HTERT RPE-1 (cell line): ENCODE measurements around the gene DNAJB8.

Experiments used
- in situ Hi-C: fragments of 300-500 bp; cut with MboI; formaldehyde crosslinking; loops from 4 replicates; pipeline ENCODE4 v1.14.3; 2020; ENCODE audit warnings: low sequenced_read_pairs

The DNAJB8 gene

DNA sequence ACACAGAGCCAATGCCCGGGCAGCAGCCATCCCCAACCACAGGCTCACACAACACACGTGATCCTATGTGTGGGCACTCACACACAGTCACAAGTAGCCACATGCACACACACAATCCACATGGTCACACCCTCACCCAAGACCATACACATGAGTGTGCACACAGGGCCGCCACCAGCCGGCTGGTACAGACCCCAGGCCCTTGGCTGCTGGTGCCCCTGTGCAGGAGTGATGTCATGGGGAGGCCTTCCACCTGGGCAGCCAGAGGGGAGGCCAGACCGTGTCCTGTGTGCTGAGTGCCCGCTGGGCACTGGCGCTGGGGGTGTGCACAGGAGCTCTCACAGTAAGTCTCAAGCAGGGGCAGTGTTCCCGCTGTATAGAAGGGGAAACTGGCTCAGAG, 36.9 kb downstream of the DNAJB8 start:
- in situ Hi-C loops = loop anchor here (25.0 kb wide), 1 partner anchor 158 kb away; no protein-coding TSS in a partner anchor

DNA sequence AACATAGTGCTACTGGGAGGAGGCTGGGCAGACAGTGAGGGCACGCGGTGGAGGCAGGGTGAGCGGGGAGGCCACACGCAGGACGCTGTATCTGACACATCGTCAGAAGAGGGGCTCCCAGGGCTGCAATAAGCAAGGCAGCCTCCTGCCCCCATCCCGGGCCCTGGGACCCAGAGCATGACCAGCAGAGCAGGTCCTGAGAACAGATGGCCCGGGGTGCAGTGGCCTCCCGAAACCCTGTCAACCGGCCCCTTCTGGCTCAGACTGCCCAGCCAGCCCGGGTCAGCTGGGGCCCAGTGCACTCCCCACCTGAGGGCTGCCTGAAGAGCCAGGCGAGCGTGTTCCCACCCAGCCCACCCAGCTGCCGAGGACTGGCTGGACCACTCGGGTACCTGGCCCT, 37.4 kb downstream of the DNAJB8 start:
- in situ Hi-C loops = loop anchor here (25.0 kb wide), 1 partner anchor 158 kb away; no protein-coding TSS in a partner anchor

DNA sequence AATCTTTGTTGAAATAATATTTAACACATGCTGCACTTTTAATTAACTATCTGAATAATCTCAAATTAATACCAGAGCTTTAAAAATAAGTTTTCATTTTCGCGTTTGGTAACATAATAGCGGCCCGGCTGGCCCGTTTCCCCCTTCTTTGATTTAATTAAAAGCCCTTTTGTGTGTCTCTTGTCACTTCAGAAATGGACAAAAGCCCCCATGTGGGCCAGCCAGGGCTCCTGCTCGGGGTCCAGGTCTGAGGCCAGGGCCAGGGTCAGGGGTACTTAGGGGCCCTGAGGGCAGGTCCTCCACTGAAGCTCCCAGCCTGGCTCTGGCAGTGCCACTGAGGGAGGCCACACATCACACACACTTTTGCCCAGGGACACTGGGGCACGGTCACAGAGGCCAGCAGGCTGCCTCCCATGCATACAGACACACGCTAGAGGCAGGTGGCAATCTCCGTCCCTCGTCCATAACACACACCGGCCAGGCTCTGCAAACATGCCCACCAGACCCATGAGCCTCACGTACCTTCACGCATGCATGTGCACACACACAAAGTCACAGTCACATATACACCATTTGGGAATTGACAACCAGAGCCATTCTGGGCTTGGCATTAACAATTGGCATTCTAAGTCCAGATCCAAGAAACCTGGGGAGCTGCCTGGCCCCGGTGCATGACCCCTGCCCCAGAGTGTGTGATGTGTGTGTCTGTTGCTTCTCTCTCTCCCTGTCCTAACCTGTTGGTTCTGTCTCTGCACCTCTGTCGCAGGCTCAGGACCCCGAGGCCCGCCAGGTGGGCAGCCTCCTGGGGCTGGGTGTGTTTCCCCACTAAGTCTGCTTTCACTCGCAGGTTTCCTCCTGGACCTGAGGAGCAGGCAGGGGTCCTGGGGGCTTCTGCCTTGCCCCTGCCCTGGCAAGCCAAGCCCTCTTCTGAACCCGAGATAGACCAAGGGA, 38.5 kb downstream of the DNAJB8 start:
- in situ Hi-C loops = loop anchor here (25.0 kb wide), 1 partner anchor 159 kb away; no protein-coding TSS in a partner anchor

DNA sequence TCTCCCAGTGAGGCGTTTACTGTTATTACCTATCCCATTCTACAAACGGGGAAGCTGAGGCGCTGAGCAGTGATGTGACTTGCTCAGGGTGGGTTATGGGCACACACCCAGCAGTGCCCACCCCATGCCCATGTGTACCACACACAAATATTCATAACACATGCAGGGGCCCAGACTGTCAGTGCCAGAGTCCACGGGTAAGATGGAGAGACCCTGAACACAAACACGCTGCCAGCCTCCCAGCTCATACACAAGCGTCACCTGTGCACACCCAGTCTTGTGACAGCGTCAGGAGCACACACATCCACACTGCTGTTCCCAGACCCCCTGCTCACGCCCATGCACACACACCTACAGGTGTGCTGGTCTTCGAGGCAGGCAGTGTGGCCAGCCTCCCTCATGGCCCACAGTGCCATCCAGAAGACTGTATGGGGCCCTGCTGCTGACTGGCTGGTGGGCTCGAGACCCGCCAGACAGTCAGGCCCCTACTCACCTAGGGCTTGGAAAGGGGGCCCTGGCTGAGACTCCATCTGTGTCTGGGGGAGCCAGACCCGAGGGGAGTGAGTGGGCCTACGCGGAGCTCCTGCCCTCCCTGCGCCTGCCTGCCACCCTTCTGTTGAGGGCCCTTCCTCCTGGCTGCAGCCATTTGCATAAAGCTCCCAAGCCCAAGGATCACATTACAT, 39.4 kb downstream of the DNAJB8 start:
- in situ Hi-C loops = loop anchor here (25.0 kb wide), 1 partner anchor 160 kb away; no protein-coding TSS in a partner anchor

DNA sequence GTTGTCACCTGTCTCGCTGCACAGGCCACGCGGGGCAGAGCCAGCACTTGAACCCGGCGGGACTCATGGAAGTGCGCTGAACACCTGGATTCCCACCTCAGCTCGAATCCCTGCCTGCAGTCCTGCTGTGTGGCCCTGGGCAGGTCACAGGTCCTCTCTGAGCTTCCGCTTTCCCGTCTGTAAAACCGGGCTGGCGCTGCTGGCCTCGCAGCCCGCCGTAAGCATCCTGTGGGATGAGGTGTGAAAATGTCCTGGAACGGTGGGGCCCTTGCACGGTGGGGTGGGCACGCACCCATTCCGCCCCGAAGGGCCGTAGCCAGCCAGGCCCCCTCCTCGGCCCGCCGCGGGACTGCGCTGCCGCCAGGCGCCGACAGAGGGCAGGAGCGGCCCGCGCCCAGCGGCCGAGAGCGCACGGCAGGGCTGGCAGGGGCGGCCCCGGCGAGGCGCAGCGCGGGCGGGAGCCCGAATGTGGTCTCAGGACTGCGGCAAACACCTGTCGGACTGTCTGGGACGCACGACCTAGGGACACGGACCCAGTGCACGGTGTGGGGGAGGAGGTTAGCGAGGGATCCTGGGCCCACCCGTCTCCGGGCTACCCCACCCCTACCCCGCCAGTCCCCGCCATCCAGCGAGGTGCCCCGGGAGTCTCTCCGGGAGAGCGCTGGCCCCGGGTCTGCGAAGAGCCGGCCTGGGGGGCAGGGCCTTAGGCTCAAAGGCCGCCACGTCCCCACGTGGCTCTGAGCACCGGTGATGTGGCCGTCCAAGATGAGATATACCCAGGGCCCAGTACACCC, 40.4 kb downstream of the DNAJB8 start:
- in situ Hi-C loops = loop anchor here (25.0 kb wide), 1 partner anchor 161 kb away; no protein-coding TSS in a partner anchor

DNA sequence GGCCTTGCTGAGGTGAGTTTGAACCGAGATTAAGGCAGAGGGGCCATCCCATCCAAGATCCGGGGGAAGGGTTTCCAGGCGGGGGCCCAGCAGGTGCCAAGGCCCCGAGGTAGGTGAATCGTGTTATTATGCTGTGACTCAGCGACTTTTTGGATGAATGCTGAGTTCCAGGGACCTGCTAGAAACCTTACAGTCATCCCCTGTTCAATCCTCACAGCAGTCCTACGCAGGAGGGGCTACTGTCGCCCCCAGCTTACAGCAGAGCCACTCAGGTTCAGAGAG, 40.9 kb downstream of the DNAJB8 start:
- in situ Hi-C loops = loop anchor here (25.0 kb wide), 1 partner anchor 162 kb away; no protein-coding TSS in a partner anchor

DNA sequence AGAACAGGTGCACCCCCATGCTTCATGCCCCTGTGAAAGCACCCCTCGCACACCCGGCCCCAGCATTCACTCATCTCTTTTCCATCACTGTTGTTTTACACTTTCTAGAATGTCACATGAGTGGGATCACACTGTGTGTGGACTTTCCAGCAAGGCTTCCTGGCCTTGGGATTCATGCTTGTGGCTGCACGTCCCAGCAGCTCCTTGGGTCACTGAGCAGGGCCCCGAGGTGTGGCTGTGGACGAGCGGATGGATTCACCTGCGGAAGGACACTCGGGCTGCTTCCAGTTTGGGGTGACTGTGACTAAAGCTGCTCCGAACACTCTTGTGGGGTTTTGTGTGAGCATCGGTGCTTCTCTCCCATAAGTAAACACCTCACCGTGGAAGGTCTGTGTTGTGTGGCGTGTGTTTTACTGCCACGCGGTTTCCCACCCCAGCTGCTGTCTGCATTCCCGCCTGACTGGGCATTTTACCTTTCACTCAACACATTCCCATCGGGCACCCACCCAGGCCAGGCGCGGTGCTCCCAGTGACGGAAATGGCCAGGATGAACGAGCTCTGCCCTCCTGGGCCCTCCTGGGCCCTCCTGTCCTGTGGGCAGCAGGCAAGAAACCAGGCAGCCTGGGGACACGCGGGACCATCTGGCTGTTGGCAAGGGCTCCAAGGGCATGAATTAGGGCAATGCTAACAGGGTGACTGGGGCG, 41.4 kb downstream of the DNAJB8 start:
- in situ Hi-C loops = loop anchor here (25.0 kb wide), 1 partner anchor 162 kb away; no protein-coding TSS in a partner anchor

DNA sequence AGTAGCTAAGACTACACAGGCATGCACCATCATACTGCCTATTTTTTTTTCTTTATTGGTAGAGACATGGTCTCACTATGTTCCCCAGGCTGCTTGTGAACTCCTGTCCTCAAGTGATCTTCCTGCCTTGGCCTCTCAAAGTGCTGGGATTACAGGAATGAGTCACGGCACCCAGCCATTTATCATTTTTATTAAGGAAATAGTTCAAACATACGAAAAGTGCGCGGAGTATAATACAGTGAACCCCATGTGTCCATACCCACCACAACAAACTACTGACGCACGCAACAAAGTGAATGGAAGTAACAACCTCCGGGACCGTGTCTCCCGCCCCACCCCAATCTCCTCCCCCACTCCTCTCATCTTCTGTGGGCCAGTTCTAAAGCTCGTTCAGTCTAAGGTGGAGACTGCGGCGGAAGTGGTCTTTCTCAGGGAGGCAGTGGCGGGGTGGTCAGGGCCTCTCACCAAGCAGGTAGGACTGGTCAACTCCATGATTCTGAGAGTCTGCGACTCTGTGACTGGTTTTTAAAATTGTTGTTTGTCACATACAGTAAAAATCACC, 42.1 kb downstream of the DNAJB8 start:
- in situ Hi-C loops = loop anchor here (25.0 kb wide), 1 partner anchor 163 kb away; no protein-coding TSS in a partner anchor

DNA sequence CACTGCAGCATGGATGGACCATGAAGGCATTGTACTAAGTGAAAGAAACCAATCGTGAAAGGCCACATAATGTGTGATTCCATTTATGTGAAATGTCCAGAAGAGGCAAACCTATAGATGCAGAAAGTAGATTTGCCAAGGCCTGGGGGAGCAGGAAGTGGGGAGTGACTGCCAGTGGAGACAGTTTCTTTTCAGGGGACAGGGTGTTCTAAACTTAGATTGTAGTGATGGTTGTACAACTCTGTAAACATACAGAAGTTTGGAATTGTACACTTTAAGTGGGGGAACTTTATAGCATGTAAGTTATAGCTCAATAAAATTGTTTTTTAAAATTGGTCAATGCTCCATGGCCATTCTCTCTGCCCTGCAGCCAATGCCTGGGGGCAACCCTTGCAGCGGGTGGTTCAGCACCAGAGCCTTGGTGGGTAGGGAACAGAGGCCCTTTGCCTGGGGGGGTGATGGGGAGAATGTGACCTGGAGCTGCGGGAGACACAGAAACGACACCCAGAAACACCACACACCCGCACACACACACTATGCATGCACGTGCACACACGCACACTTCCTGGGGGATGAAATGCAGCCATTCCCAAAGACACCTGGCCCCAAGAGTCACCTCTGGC, 43.1 kb downstream of the DNAJB8 start:
- in situ Hi-C loops = no loop called here

DNA sequence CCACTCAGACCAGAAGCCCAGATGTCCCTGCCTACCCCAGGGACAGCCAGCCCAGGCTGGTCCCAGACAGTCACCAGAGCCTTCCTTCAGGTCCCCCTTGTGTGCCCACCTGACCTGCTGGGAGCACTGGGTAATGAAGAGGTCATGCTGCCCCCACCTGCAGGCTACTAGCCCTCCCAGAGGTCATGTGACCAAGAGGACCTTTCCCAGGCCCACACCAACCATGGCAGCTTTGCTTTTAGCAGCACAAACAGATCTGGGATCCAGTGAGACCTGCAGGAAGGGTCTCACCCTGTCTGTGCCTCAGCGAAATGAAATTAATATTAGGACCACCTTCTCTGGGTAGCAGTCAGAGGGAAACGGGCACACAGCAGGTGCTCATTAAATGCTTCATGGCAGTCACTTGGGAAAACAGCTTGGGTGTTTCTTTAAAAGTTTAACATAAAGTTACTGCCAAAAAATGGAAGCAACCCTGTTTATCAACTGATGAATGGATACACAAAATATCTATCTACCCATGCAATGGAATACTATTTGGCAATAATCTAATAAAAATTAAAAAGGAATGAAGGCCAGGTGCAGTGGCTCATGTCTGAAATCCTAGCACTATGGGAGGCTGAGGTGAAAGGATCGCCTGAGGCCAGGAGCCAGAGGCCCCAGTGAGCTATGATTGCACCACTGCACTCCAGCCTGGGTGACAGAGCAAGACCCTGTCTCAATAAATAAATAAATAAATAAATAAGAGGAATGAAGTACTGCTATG, 43.7 kb downstream of the DNAJB8 start:
- in situ Hi-C loops = no loop called here

DNA sequence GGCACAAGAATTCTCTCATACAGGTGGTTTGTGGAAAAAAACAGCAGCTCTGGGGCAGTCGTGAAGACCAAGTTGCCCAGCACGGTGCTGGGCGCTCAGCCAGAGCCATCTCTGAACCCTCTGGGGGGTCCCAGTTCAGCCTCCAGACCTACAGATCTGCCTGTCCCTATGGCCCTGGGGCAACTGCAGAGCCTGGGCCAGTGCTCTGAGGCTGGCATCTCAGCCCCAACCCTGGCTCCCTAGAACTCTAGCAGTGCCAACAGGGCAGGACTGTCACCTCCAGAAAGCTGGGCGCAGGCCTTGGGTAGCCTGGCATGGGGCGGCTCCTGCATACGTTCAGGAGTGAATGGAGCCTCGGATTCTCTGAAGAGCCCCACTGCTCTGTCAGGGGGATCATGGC, 44.7 kb downstream of the DNAJB8 start:
- in situ Hi-C loops = no loop called here

DNA sequence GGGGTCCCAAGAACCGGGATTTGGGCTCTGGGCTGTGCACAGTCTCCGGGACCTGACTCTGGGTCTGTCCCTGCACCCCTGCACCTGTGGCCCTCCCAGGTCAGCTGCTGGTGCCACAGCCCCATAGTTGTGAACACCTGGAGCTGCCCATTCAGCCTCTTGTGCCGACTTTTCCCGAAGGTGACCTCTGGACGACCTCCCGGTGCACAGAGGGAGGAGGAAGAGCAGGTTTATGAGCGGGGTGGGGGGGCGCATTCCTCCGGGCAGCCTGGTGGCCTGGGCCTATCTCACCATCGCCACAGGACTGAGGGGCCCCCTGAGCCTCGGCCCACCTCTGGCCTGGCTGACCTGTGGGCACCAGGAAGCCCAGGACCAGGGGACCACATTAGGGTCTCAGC, 45.3 kb downstream of the DNAJB8 start:
- in situ Hi-C loops = no loop called here

DNA sequence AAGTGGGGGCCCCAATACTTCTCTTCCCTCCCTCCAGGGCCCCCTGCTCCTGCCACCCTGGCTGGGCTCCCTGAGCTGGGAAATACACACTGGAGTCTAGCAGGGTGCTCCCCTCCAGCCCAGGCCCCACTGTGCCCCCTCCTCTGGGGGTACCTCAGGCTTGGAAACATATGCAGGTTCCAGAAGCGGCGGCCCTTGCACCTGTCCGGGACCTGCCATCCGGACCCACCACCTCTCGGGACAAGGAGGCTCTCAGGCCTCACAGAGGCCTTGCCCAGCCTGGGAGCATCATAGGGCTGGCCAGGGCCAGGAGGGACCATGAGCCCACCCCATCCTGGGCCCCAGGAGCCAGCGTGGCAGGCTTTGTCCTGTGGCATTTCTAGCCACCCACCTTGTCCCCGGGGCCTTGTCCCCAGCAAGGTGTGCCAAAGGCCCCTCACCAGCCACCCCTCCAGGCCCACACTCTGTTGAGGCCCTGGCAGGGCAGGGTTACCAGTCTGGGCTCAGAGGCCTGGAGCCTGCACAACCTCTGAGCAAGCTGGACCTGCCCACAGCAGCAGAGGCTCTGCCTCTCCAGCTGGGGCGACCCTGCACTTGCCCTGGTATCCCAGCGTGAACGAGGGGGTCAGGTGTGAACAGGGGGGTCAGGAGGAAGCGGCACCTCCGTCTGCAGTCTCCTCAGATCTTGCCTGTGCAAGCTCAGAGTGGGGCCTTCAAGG, 45.8 kb downstream of the DNAJB8 start:
- in situ Hi-C loops = no loop called here

DNA sequence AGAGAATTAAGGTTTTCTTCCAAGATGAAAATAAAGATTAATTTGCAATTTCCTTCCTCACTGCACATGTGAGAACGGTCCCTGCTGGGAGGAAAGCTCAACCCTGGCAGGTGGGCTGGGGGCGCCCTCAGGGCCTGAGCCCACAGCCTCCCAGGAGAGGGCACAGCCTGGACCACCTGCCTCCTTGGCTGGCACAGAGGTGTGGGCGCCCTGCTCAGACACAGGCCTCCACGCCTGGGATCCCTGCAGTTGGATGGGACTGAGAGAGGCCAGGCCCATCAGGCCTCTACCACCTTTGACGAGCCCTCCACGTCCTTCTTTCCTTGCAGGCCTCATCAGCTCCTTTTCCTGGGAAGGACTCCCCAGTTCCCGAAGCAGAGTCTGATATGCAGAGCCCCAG, 46.4 kb downstream of the DNAJB8 start:
- in situ Hi-C loops = no loop called here

DNA sequence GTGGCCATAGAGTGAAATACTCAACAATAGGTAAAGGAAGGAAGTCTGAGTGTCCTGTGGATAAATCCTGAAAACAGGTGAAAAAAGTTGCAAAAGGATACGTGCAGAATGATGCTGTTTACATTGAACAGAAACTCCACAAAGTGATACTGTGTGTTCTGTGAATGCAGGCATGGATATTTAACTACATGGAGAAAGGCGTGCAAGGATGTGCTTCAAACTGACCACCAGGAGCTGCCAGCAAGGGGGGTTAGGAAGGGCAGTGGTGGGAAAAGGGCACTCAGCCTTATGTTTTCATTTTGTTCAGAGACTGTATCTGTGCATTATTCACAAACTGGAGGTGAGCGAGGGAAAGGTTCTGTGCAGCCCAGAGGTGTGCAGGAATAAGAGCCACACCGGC, 47.4 kb downstream of the DNAJB8 start:
- in situ Hi-C loops = no loop called here

DNA sequence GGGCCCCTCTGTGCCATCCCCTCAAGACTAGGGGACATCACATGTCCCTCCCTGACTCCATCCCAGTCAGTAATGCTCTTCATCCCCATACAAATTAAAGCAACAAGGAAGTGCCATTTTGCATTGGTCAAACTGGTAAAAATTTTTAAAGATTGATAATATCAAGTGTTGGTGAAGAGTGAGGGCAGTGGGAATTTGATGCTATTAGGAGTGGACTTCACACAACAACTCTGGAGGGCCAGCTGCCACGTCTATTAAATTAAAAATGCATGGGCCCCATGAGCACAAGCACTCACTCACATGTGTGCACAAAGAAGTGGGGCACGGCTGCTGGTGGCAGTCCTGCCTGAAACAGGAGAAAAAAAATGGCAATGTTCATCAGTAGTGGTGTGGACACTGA, 47.8 kb downstream of the DNAJB8 start:
- in situ Hi-C loops = no loop called here

DNA sequence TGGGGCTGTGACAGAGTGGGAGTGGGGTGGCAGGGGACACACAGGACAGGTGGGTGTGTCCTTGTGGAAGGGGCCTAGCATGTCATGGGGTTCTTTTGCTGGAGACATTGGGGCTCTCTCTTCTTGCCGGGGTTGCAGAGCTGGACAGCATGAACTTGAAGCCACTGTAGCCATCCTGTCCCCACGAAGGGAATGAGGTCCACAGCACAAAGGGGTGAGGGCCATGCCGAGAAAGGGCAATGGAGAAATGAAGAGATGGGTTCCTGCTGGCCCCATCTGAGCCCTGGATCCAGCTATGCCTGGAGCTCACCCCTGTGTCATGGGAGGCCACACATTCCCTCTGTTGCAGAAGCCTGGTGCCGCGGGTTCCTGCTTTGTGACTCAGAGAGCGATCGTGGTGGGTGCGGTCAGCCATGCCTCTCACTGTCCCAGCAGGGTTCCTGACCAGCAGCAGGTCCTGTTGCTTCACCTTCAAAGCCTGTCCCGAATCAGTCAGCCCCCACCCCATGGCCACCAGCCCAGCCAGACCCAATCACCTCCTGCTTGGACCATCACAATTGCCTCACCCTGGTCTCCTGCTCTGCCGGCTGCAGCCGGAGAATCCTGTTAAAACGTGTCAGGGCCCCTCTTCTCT, 50.0 kb downstream of the DNAJB8 start:
- in situ Hi-C loops = no loop called here
